ENCODE results near the gene R3HDM2.
"Not testable (repeated sequence)": the region's sequence is repeated elsewhere in the genome, so short reads cannot be mapped to it uniquely, and the experiment has no call there.

Gene R3HDM2

GRCh38 chr12:57377103-57377840, 53.6 kb downstream of the R3HDM2 start:
- DNase-seq (ENCODE audit: low spot score) = no peak

GRCh38 chr12:57372233-57372632, 58.6 kb downstream of the R3HDM2 start:
- peak; percentile 40 for DNase-seq (ENCODE audit: low spot score)

- DNase-seq (ENCODE audit: low spot score) = peak; percentile 74
Measured at GRCh38 chr12:57370696-57371095, 60.1 kb downstream of the R3HDM2 start.

- DNase-seq (ENCODE audit: low spot score) = no peak
Measured at GRCh38 chr12:57370072-57370471, 60.8 kb downstream of the R3HDM2 start.

- no peak for DNase-seq (ENCODE audit: low spot score)
Measured at GRCh38 chr12:57369202-57369601, 61.6 kb downstream of the R3HDM2 start.

GRCh38 chr12:57368349-57369095, 62.3 kb downstream of the R3HDM2 start:
- no peak for DNase-seq (ENCODE audit: low spot score)

- no peak for DNase-seq (ENCODE audit: low spot score)
Measured at GRCh38 chr12:57367121-57367520, 63.7 kb downstream of the R3HDM2 start.

GRCh38 chr12:57366315-57366714, 64.5 kb downstream of the R3HDM2 start:
- no peak for DNase-seq (ENCODE audit: low spot score)

- DNase-seq (ENCODE audit: low spot score) = not testable (repeated sequence)
Measured at GRCh38 chr12:57364156-57364555, 66.7 kb downstream of the R3HDM2 start.

- no peak for DNase-seq (ENCODE audit: low spot score)
Measured at GRCh38 chr12:57360468-57360867, 70.4 kb downstream of the R3HDM2 start.

GRCh38 chr12:57358646-57359045, 72.2 kb downstream of the R3HDM2 start:
- no peak for DNase-seq (ENCODE audit: low spot score)

- no peak for DNase-seq (ENCODE audit: low spot score)
Measured at GRCh38 chr12:57355734-57356133, 75.1 kb downstream of the R3HDM2 start.

- DNase-seq (ENCODE audit: low spot score) = no peak
Measured at GRCh38 chr12:57352166-57352565, 78.7 kb downstream of the R3HDM2 start.

- no peak for DNase-seq (ENCODE audit: low spot score)
Measured at GRCh38 chr12:57347284-57347683, 83.6 kb downstream of the R3HDM2 start.

- no peak for DNase-seq (ENCODE audit: low spot score)
Measured at GRCh38 chr12:57343703-57344378, 87.0 kb downstream of the R3HDM2 start.

GRCh38 chr12:57342207-57342691, 88.6 kb downstream of the R3HDM2 start:
- DNase-seq (ENCODE audit: low spot score) = peak; percentile 16

GRCh38 chr12:57341275-57341990, 89.4 kb downstream of the R3HDM2 start:
- DNase-seq (ENCODE audit: low spot score) = no peak

- DNase-seq (ENCODE audit: low spot score) = peak; percentile 55
Measured at GRCh38 chr12:57340104-57340503, 90.7 kb downstream of the R3HDM2 start.

GRCh38 chr12:57336299-57336698, 94.5 kb downstream of the R3HDM2 start:
- DNase-seq (ENCODE audit: low spot score) = not testable (repeated sequence)

- DNase-seq (ENCODE audit: low spot score) = no peak
Measured at GRCh38 chr12:57334219-57334618, 96.6 kb downstream of the R3HDM2 start.

GRCh38 chr12:57332646-57333312, 98.1 kb downstream of the R3HDM2 start:
- DNase-seq (ENCODE audit: low spot score) = no peak

GRCh38 chr12:57330992-57331391, 99.9 kb downstream of the R3HDM2 start:
- no peak for DNase-seq (ENCODE audit: low spot score)
